Sigmoid colon (tissue), 7 donors: ENCODE data around the gene EIF3I. TPM values are rescaled to one million over a fixed set of nuclear protein-coding genes. Genes with fewer than 3 reads are reported as not detected.

Experiments used
- DNase-seq: peaks from one replicate; pipeline ENCODE4 v3.0.0-alpha.2; 2019
- H3K27ac ChIP-seq, 4 donors: fragments of 200-600 bp; sonication (generic); one replicate each; pipeline ENCODE4 v1.5.1; 2016 to 2019; ENCODE audit warnings: mild to moderate bottlenecking in 1 of 4
- H3K27me3 ChIP-seq, 3 donors: fragments of 200-600 bp; sonication (generic); one replicate each; pipeline ENCODE4 v1.5.1; 2019; ENCODE audit warnings: mild to moderate bottlenecking in 1 of 3
- H3K36me3 ChIP-seq, 4 donors: fragments of 200-600 bp; sonication (generic); one replicate each; pipeline ENCODE4 v1.5.1; 2016 to 2019
- H3K4me1 ChIP-seq, 4 donors: fragments of 200-600 bp; sonication (generic); one replicate each; pipeline ENCODE4 v1.5.1; 2017 to 2019
- H3K4me3 ChIP-seq, 4 donors: fragments of 200-600 bp; sonication (generic); one replicate each; pipeline ENCODE4 v1.5.1; 2017 to 2019; ENCODE audit warnings: mild to moderate bottlenecking in 2 of 4, moderate library complexity in 1 of 4
- H3K9me3 ChIP-seq, 4 donors: fragments of 200-600 bp in 3 of 4; sonication (generic) in 3 of 4; one replicate each; pipeline versions ENCODE4 v1.5.1 to v1.6.1; 2013 to 2019
- CTCF ChIP-seq, 4 experiments: fragments of 450-650 bp in 3 of 4; fragments of 200-600 bp in 1 of 4; IDR thresholded peaks; one replicate each; pipeline ENCODE4 v1.5.1; 2016 to 2019; ENCODE audit warnings: antibody characterized with exemption in 4 of 4, mild to moderate bottlenecking in 3 of 4, moderate library complexity in 2 of 4
- EP300 ChIP-seq, 4 donors: sonication (generic); formaldehyde crosslinking; IDR thresholded peaks; one replicate each; pipeline ENCODE4 v1.6.1; 2017; ENCODE audit warnings: antibody characterized with exemption in 4 of 4
- POLR2A ChIP-seq, 2 donors: fragments of 450-650 bp; IDR thresholded peaks; one replicate each; pipeline ENCODE4 v1.6.1; 2016; ENCODE audit warnings: antibody characterized with exemption in 2 of 2, mild to moderate bottlenecking in 2 of 2, moderate library complexity in 2 of 2
- POLR2AphosphoS5 ChIP-seq, 4 donors: sonication (generic); formaldehyde crosslinking; IDR thresholded peaks; one replicate each; pipeline ENCODE4 v1.6.1; 2017; ENCODE audit warnings: antibody characterized with exemption in 4 of 4
- WGBS, 2 donors: extraction: QIAGEN DNeasy Blood & Tissue Kit; methylation state at CpG; one replicate each; pipeline ENCODE4 v1.1.7; 2013; 5-methylcytosine and 5-hydroxymethylcytosine counted together
- intact Hi-C: fragments of 100-400 bp; cut with DNase I; formaldehyde crosslinking; loops from one replicate; pipeline ENCODE4 v1.15.1; 2023
- polyA plus RNA-seq, 3 donors: library from polyadenylated mRNA; stranded (reverse); fragments of 200-250 nt; gene quantifications; one replicate each; pipeline ENCODE4 v1.2.3, GENCODE V29; 2013
- total RNA-seq, 4 donors: library from RNA; depleted of rRNA; stranded (reverse); fragments of >200 nt; gene quantifications; one replicate each; pipeline ENCODE4 v1.1.0, GENCODE V29; 2016
- donor health status: healthy with polysubstance abuse.
- donor health status: Bipolar disorder and iron deficiency.
- donor health status: healthy.

Gene EIF3I
- total and polyA plus RNA-seq, 7 donors = 163 to 226 (median 173) TPM

- 96% methylated on average over 8 of the region's 8 CpGs for WGBS, 2 donors
- H3K36me3 ChIP-seq = peaks cover 68 to 100% (median 88%) of the 10 kb centered on the region in 4 donors
- DNase-seq = no peak
Measured at GRCh38 chr1:32192220-32192948, 29.8 kb upstream of the EIF3I start.

GRCh38 chr1:32194984-32195383 is 27.2 kb upstream of the EIF3I start:
- WGBS, 2 donors = 95 to 97% methylated on average over 6 of the region's 6 CpGs

More at GRCh38 chr1:32192220-32192948, 29.8 kb upstream of the EIF3I start:
- Histone ChIP-seq H3K9me3 (no peaks in the 10 kb centered on the region), H3K4me1 (no peaks in the 10 kb centered on the region), H3K27ac (no peak overlapping the region), H3K27me3 (no peaks in the 10 kb centered on the region), H3K4me3 (no peak overlapping the region)
- TF ChIP-seq EP300 (IDR thresholded peaks at IDR 0.05) (no peak), POLR2A (IDR thresholded peaks at IDR 0.05) (no peak), CTCF (IDR thresholded peaks at IDR 0.05) (no peak), POLR2AphosphoS5 (IDR thresholded peaks at IDR 0.05) (no peak)
- intact Hi-C loops = no loop called here

GRCh38 chr1:32195531-32195930 is 26.7 kb upstream of the EIF3I start:
- intact Hi-C loops = no loop called here
- no peak overlapping the region for H3K27ac ChIP-seq
- 96 to 97% methylated on average over 3 of the region's 3 CpGs for WGBS, 2 donors

More at GRCh38 chr1:32194984-32195383, 27.2 kb upstream of the EIF3I start:
- Histone ChIP-seq H3K4me3 (no peak overlapping the region), H3K36me3 (peaks cover 53 to 82% (median 64%) of the 10 kb centered on the region in 4 donors), H3K27me3 (no peaks in the 10 kb centered on the region), H3K27ac (no peak overlapping the region), H3K4me1 (peaks cover 0 to 9% (median 9%) of the 10 kb centered on the region in 4 donors), H3K9me3 (no peaks in the 10 kb centered on the region)
- no peak for TF ChIP-seq POLR2A (IDR thresholded peaks at IDR 0.05)
- no peak for TF ChIP-seq EP300 (IDR thresholded peaks at IDR 0.05)
- TF ChIP-seq POLR2AphosphoS5 (IDR thresholded peaks at IDR 0.05) = no peak
- no peak for TF ChIP-seq CTCF (IDR thresholded peaks at IDR 0.05)
- intact Hi-C loops = no loop called here
- DNase-seq = no peak

GRCh38 chr1:32195972-32196823 is 26.0 kb upstream of the EIF3I start:
- TF ChIP-seq POLR2A (IDR thresholded peaks at IDR 0.05) (no peak), POLR2AphosphoS5 (IDR thresholded peaks at IDR 0.05) (no peak), EP300 (IDR thresholded peaks at IDR 0.05) (no peak), CTCF (IDR thresholded peaks at IDR 0.05) (no peak)
- Histone ChIP-seq H3K36me3 (peaks cover 41 to 70% (median 52%) of the 10 kb centered on the region in 4 donors), H3K9me3 (no peaks in the 10 kb centered on the region), H3K27ac (no peak overlapping the region), H3K27me3 (no peaks in the 10 kb centered on the region), H3K4me1 (peaks cover 0 to 16% (median 13%) of the 10 kb centered on the region in 4 donors), H3K4me3 (no peak overlapping the region)
- DNase-seq = no peak
- intact Hi-C loops = no loop called here

More at GRCh38 chr1:32195531-32195930, 26.7 kb upstream of the EIF3I start:
- Histone ChIP-seq H3K36me3 (peaks cover 47 to 76% (median 59%) of the 10 kb centered on the region in 4 donors), H3K27me3 (no peaks in the 10 kb centered on the region), H3K4me1 (peaks cover 0 to 11% (median 11%) of the 10 kb centered on the region in 4 donors), H3K4me3 (no peak overlapping the region), H3K9me3 (no peaks in the 10 kb centered on the region)
- TF ChIP-seq POLR2AphosphoS5 (IDR thresholded peaks at IDR 0.05) (no peak), CTCF (IDR thresholded peaks at IDR 0.05) (no peak), POLR2A (IDR thresholded peaks at IDR 0.05) (no peak), EP300 (IDR thresholded peaks at IDR 0.05) (no peak)
- DNase-seq = no peak
